HEK293 (cell line): Measurements from ENCODE around the gene BICRA.

ENCODE experiments used
- EGR2 ChIP-seq: fragments of 450-650 bp; formaldehyde crosslinking; IDR thresholded peaks from 2 replicates; pipeline ENCODE4 v1.5.1; 2016; ENCODE audit warnings: low read depth, missing biosample characterization, missing genetic modification characterization
- GFI1B ChIP-seq: fragments of 450-650 bp; formaldehyde crosslinking; IDR thresholded peaks from 2 replicates; pipeline ENCODE4 v1.5.1; 2016; ENCODE audit warnings: missing biosample characterization, missing genetic modification characterization
- HOXC10 ChIP-seq: sonication (generic); formaldehyde crosslinking; IDR thresholded peaks from 2 replicates; pipeline ENCODE4 v1.8.1; 2023; ENCODE audit warnings: mild to moderate bottlenecking, missing genetic modification reagents
- KLF16 ChIP-seq: fragments of 450-650 bp; formaldehyde crosslinking; IDR thresholded peaks from 2 replicates; pipeline ENCODE4 v1.5.1; 2017; ENCODE audit warnings: missing biosample characterization, missing genetic modification characterization
- KLF9 ChIP-seq: fragments of 450-650 bp; formaldehyde crosslinking; IDR thresholded peaks from 2 replicates; pipeline ENCODE4 v1.5.1; 2016; ENCODE audit warnings: missing biosample characterization, missing genetic modification characterization, low read depth
- PRDM1 ChIP-seq: fragments of 450-650 bp; formaldehyde crosslinking; IDR thresholded peaks from 2 replicates; pipeline ENCODE4; 2016; ENCODE audit warnings: missing biosample characterization, missing genetic modification characterization
- SP3 ChIP-seq: fragments of 450-650 bp; formaldehyde crosslinking; IDR thresholded peaks from 2 replicates; pipeline ENCODE4 v1.5.1; 2016; ENCODE audit warnings: missing biosample characterization, missing genetic modification characterization
- TCF7L2 ChIP-seq: IDR thresholded peaks from 2 replicates; pipeline ENCODE4 v1.6.1; 2011; ENCODE audit warnings: low read depth, mild to moderate bottlenecking, inconsistent platforms, low read length, moderate library complexity, borderline replicate concordance
- ZBTB8A ChIP-seq: fragments of 450-650 bp; formaldehyde crosslinking; IDR thresholded peaks from 2 replicates; pipeline ENCODE4 v1.5.1; 2016; ENCODE audit warnings: missing biosample characterization, missing genetic modification characterization
- ZNF169 ChIP-seq: fragments of 450-650 bp; formaldehyde crosslinking; IDR thresholded peaks from 2 replicates; pipeline ENCODE4 v1.5.1; 2016; ENCODE audit warnings: missing biosample characterization, missing genetic modification characterization
- ZNF501 ChIP-seq: fragments of 450-650 bp; formaldehyde crosslinking; IDR thresholded peaks from 2 replicates; pipeline ENCODE4 v1.5.1; 2016; ENCODE audit warnings: missing biosample characterization, missing genetic modification characterization
- ZNF560 ChIP-seq: fragments of 450-650 bp; formaldehyde crosslinking; IDR thresholded peaks from 2 replicates; pipeline ENCODE4 v1.5.1; 2017; ENCODE audit warnings: missing biosample characterization, missing genetic modification characterization, borderline replicate concordance
- ZNF585B ChIP-seq: fragments of 450-650 bp; formaldehyde crosslinking; IDR thresholded peaks from 2 replicates; pipeline ENCODE4 v1.5.1; 2016; ENCODE audit warnings: missing biosample characterization, missing genetic modification characterization
- ZNF660 ChIP-seq: fragments of 450-650 bp; IDR thresholded peaks from 2 replicates; pipeline ENCODE4 v1.5.1; 2018; ENCODE audit warnings: missing biosample characterization, mild to moderate bottlenecking, missing genetic modification characterization
- ZNF701 ChIP-seq: fragments of 450-650 bp; formaldehyde crosslinking; IDR thresholded peaks from 2 replicates; pipeline ENCODE4 v1.5.1; 2016; ENCODE audit warnings: missing biosample characterization, missing genetic modification characterization
- ZNF785 ChIP-seq: fragments of 450-650 bp; formaldehyde crosslinking; IDR thresholded peaks from 2 replicates; pipeline ENCODE4 v1.5.1; 2016; ENCODE audit warnings: missing biosample characterization, missing genetic modification characterization
- ZSCAN23 ChIP-seq: fragments of 450-650 bp; formaldehyde crosslinking; IDR thresholded peaks from 2 replicates; pipeline ENCODE4 v1.5.1; 2016; ENCODE audit warnings: missing biosample characterization, missing genetic modification characterization
- TF ChIP-seq, protein P1 (sequence below): fragments of 450-650 bp; formaldehyde crosslinking; IDR thresholded peaks from 2 replicates; pipeline ENCODE4 v1.5.1; 2017; ENCODE audit warnings: missing biosample characterization, missing genetic modification characterization
- TF ChIP-seq, protein P2 (sequence below): fragments of 450-650 bp; formaldehyde crosslinking; IDR thresholded peaks from 2 replicates; pipeline ENCODE4 v1.5.1; 2016; ENCODE audit warnings: missing biosample characterization, missing genetic modification characterization
- TF ChIP-seq, protein P3 (sequence below): fragments of 450-650 bp; IDR thresholded peaks from 2 replicates; pipeline ENCODE4 v1.5.1; 2018; ENCODE audit warnings: missing biosample characterization, mild to moderate bottlenecking, missing genetic modification characterization
- TF ChIP-seq, protein P4 (sequence below): fragments of 450-650 bp; formaldehyde crosslinking; IDR thresholded peaks from 2 replicates; pipeline ENCODE4 v1.5.1; 2016; ENCODE audit warnings: missing biosample characterization, missing genetic modification characterization
- TF ChIP-seq, protein P5 (sequence below): fragments of 450-650 bp; formaldehyde crosslinking; IDR thresholded peaks from 2 replicates; pipeline ENCODE4 v1.5.1; 2016; ENCODE audit warnings: missing biosample characterization, missing genetic modification characterization
- TF ChIP-seq, protein P6 (sequence below): fragments of 450-650 bp; formaldehyde crosslinking; optimal IDR thresholded peaks from 2 replicates; pipeline ENCODE3; 2016; ENCODE audit warnings: missing biosample characterization, mild to moderate bottlenecking, missing genetic modification characterization
- TF ChIP-seq, protein P7 (sequence below): fragments of 450-650 bp; formaldehyde crosslinking; IDR thresholded peaks from 2 replicates; pipeline ENCODE4 v1.5.1; 2016; ENCODE audit warnings: missing biosample characterization, missing genetic modification characterization, borderline replicate concordance

BICRA gene

DNA sequence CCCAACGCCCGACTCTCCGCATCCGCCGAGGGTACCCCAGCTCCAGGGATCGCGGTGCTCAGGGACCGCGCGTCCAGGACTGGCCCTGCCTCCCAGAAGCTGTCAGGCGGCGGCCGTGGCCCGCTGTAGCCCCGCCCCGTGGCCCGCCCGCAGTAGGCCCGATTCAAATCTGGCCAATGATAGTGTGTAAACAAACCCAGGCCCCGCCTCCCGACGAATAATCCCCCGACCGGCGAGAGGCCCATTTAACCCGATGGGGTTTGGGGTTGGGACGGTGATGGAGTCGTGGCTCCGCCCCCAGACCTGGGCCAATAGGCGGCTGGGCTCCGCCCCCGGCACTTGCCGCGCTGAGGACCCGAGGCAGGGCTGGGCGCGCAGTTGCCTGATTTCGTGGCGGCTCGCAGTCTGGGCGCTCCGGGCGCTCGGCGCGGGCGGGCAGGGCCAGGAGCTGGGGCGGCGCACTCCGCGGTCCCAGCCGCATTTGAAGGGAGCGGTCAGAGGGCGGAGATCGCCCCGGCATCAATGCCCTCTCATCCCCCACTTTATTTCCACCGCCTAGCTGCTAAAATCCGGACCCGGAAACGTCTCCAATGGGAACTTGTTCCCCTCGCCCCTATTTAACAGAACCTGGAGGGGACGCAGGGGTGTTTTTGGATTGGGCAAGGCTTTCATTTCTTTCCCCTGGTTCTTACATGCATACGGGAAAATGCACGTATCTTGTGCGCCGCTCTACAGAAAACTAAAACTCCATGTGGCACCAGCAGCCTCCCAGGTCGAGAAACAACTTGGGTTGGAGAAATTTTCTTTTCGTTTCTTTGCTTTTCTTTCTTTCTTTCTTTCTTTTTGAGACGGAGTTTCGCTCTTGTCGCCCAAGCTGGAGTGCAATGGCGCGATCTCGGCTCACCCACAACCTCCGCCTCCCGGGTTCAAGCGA is 8.4 kb upstream of the BICRA start (continued):
- peak; percentile 43 for TF ChIP-seq KLF9 (tag by site-specific recombination)
- TF ChIP-seq GFI1B (tag by site-specific recombination), result 0 out of 2 replicates have a peak, but pooled peaks have one; percentile 10
- TF ChIP-seq HOXC10, result no peak
- TF ChIP-seq, protein P1, sequence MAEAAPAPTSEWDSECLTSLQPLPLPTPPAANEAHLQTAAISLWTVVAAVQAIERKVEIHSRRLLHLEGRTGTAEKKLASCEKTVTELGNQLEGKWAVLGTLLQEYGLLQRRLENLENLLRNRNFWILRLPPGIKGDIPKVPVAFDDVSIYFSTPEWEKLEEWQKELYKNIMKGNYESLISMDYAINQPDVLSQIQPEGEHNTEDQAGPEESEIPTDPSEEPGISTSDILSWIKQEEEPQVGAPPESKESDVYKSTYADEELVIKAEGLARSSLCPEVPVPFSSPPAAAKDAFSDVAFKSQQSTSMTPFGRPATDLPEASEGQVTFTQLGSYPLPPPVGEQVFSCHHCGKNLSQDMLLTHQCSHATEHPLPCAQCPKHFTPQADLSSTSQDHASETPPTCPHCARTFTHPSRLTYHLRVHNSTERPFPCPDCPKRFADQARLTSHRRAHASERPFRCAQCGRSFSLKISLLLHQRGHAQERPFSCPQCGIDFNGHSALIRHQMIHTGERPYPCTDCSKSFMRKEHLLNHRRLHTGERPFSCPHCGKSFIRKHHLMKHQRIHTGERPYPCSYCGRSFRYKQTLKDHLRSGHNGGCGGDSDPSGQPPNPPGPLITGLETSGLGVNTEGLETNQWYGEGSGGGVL, result peak; percentile 69
- no peak for TF ChIP-seq ZSCAN23 (tag by site-specific recombination)
- TF ChIP-seq ZNF169 (tag by site-specific recombination), result no peak
- peak; percentile 39; the same call in 1 of the 2 replicates for TF ChIP-seq PRDM1 (tag by site-specific recombination)
- TF ChIP-seq SP3, result peak; percentile 98
- TF ChIP-seq, protein P2, sequence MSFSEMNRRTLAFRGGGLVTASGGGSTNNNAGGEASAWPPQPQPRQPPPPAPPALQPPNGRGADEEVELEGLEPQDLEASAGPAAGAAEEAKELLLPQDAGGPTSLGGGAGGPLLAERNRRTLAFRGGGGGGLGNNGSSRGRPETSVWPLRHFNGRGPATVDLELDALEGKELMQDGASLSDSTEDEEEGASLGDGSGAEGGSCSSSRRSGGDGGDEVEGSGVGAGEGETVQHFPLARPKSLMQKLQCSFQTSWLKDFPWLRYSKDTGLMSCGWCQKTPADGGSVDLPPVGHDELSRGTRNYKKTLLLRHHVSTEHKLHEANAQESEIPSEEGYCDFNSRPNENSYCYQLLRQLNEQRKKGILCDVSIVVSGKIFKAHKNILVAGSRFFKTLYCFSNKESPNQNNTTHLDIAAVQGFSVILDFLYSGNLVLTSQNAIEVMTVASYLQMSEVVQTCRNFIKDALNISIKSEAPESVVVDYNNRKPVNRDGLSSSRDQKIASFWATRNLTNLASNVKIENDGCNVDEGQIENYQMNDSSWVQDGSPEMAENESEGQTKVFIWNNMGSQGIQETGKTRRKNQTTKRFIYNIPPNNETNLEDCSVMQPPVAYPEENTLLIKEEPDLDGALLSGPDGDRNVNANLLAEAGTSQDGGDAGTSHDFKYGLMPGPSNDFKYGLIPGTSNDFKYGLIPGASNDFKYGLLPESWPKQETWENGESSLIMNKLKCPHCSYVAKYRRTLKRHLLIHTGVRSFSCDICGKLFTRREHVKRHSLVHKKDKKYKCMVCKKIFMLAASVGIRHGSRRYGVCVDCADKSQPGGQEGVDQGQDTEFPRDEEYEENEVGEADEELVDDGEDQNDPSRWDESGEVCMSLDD (tag by site-specific recombination), result peak; percentile 66; the same call in 1 of the 2 replicates
- TF ChIP-seq ZBTB8A (tag by site-specific recombination), result peak; percentile 99
- TF ChIP-seq ZNF560 (tag by site-specific recombination), result no peak
- no peak for TF ChIP-seq ZNF701 (tag by site-specific recombination)
- TF ChIP-seq EGR2, result peak; percentile 61
- TF ChIP-seq, protein P3, sequence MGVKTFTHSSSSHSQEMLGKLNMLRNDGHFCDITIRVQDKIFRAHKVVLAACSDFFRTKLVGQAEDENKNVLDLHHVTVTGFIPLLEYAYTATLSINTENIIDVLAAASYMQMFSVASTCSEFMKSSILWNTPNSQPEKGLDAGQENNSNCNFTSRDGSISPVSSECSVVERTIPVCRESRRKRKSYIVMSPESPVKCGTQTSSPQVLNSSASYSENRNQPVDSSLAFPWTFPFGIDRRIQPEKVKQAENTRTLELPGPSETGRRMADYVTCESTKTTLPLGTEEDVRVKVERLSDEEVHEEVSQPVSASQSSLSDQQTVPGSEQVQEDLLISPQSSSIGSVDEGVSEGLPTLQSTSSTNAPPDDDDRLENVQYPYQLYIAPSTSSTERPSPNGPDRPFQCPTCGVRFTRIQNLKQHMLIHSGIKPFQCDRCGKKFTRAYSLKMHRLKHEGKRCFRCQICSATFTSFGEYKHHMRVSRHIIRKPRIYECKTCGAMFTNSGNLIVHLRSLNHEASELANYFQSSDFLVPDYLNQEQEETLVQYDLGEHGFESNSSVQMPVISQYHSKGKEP (tag by site-specific recombination), result 0 out of 2 replicates have a peak, but pooled peaks have one; percentile 16
- TF ChIP-seq, protein P4, sequence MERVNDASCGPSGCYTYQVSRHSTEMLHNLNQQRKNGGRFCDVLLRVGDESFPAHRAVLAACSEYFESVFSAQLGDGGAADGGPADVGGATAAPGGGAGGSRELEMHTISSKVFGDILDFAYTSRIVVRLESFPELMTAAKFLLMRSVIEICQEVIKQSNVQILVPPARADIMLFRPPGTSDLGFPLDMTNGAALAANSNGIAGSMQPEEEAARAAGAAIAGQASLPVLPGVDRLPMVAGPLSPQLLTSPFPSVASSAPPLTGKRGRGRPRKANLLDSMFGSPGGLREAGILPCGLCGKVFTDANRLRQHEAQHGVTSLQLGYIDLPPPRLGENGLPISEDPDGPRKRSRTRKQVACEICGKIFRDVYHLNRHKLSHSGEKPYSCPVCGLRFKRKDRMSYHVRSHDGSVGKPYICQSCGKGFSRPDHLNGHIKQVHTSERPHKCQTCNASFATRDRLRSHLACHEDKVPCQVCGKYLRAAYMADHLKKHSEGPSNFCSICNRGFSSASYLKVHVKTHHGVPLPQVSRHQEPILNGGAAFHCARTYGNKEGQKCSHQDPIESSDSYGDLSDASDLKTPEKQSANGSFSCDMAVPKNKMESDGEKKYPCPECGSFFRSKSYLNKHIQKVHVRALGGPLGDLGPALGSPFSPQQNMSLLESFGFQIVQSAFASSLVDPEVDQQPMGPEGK (tag by site-specific recombination), result peak; percentile 48
- no peak for TF ChIP-seq TCF7L2
- TF ChIP-seq, protein P5, sequence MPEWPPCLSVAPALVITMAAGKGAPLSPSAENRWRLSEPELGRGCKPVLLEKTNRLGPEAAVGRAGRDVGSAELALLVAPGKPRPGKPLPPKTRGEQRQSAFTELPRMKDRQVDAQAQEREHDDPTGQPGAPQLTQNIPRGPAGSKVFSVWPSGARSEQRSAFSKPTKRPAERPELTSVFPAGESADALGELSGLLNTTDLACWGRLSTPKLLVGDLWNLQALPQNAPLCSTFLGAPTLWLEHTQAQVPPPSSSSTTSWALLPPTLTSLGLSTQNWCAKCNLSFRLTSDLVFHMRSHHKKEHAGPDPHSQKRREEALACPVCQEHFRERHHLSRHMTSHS (tag by site-specific recombination), result no peak
- TF ChIP-seq KLF16 (tag by site-specific recombination), result 0 out of 2 replicates have a peak, but pooled peaks have one; percentile 46
- no peak for TF ChIP-seq ZNF785
- TF ChIP-seq, protein P6, sequence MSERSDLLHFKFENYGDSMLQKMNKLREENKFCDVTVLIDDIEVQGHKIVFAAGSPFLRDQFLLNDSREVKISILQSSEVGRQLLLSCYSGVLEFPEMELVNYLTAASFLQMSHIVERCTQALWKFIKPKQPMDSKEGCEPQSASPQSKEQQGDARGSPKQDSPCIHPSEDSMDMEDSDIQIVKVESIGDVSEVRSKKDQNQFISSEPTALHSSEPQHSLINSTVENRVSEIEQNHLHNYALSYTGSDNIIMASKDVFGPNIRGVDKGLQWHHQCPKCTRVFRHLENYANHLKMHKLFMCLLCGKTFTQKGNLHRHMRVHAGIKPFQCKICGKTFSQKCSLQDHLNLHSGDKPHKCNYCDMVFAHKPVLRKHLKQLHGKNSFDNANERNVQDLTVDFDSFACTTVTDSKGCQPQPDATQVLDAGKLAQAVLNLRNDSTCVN, result peak; percentile 76
- TF ChIP-seq, protein P7, sequence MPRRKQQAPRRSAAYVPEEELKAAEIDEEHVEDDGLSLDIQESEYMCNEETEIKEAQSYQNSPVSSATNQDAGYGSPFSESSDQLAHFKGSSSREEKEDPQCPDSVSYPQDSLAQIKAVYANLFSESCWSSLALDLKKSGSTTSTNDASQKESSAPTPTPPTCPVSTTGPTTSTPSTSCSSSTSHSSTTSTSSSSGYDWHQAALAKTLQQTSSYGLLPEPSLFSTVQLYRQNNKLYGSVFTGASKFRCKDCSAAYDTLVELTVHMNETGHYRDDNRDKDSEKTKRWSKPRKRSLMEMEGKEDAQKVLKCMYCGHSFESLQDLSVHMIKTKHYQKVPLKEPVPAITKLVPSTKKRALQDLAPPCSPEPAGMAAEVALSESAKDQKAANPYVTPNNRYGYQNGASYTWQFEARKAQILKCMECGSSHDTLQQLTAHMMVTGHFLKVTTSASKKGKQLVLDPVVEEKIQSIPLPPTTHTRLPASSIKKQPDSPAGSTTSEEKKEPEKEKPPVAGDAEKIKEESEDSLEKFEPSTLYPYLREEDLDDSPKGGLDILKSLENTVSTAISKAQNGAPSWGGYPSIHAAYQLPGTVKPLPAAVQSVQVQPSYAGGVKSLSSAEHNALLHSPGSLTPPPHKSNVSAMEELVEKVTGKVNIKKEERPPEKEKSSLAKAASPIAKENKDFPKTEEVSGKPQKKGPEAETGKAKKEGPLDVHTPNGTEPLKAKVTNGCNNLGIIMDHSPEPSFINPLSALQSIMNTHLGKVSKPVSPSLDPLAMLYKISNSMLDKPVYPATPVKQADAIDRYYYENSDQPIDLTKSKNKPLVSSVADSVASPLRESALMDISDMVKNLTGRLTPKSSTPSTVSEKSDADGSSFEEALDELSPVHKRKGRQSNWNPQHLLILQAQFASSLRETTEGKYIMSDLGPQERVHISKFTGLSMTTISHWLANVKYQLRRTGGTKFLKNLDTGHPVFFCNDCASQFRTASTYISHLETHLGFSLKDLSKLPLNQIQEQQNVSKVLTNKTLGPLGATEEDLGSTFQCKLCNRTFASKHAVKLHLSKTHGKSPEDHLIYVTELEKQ, result no peak
- peak; percentile 68; the same call in 1 of the 2 replicates for TF ChIP-seq ZNF501 (tag by site-specific recombination)
- TF ChIP-seq ZNF660 (tag by site-specific recombination), result peak; percentile 75; the same call in 1 of the 2 replicates
- no peak for TF ChIP-seq ZNF585B (tag by site-specific recombination)
